ENCODE results near the gene E2F4.

- TF ChIP-seq POLR2AphosphoS5 (IDR thresholded peaks at IDR 0.05), result peak; percentile 36 to 75 (median 69)
- TF ChIP-seq POLR2A (IDR thresholded peaks at IDR 0.05), result no peak
Observed at GRCh38 chr16:67170168-67170948, 21.6 kb upstream of the E2F4 start, which contains the start of gene NOL3.

All from spleen (tissue), 3 donors.